Activated CD8-positive, alpha-beta memory T cell treated with anti-CD3 and anti-CD28 coated beads, Interleukin-2, amount 50 U/mL, for 1 hour (primary cell): ENCODE data around the gene CTAGE6.
"Not testable (repeated sequence)": the region's sequence is repeated elsewhere in the genome, so short reads cannot be mapped to it uniquely, and the experiment has no call there.

Source experiments
- DNase-seq: peaks from one replicate; pipeline ENCODE4 v3.0.0-alpha.2; 2020; ENCODE audit errors: extremely low read depth

CTAGE6 gene

DNA sequence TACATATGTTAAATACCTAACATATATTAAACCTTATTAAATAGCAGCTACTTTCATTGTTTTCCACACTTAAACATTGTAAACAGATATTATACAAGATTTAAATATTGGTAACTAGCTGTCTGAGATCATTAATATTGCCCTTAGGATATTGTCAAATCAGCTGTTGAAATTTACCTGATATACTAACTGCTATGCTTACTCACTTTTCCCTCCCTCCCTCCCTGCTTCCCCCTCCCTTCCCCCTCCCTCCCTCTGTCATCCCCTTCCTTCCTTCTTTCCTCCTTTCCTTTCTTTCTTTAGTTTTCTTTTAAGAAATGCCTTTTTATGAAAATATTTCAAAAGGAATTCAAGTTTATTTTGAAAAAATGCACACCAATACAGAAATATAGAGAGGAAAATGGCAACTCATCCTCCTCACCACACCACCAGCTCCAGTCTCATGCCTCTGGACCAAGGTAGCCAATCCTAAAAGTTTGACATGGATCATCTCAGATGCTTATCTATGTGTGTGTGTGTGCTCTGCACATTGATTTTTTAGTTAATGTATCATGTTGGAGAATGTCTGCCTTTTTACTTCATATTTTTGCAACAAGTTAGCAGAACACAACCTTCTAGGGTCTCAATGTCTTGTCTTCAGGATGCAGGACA is 41.8 kb downstream of the CTAGE6 start:
- not testable (repeated sequence) for DNase-seq

DNA sequence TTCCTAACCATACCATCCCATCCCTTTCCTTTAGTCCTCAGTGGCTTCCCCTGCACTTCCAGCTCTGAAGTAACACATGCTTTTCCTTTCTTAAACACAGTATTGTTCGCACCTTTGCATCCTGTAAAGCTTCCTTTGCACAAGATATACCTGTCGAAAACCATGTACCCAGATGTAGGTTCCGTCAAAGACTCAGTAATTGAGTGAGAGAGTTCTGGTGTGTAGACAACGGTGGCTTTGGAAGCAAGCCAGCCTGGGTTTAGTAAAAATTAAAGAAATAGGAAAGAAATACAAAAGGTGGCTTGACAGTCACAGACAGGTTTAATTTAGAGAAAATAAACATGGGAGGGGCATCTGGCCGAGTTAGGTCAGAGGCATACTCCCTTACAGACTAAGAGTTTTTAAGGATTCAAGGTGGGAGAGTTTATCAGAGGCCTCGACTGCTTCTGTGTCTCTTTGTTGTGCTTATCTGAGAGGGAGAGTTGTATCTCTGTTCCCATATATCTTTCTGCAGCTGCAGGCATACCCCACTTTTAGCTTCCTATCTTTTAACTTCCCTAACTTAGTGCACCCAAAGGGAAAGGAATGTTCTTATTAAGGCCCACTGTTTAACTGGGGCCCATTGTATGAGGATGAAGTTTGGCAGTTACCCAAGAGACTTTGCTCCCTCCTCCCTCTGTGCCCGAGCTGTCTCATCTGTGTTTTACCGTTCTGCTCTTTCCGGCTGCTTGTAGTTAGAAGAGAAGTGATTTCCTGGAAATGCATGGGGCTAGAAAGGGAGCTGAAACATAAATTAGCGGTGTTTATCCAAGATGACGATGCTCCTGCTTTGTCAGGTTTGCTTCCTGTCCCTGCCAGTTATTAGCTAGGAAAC is 42.7 kb downstream of the CTAGE6 start:
- DNase-seq = not testable (repeated sequence)

DNA sequence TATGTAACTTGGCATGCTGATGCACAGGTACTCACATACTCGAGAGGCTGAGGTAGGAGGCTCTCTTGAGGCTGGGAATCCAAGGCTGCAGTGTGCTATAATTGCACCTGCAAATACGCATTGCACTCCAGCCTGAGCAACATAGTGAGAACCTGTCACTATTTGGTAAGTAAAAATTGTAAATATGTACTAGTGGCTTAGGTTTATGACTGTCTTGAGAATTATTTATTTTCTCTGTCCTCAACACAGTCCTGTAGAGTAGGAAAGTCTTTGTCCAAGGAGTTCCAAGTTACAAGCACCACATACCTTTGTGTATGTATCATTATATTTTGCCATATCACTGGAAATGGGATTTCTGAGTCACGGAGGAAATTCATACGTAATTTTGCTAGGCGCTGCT is 45.1 kb downstream of the CTAGE6 start:
- not testable (repeated sequence) for DNase-seq

- not testable (repeated sequence) for DNase-seq
These were observed 45.7 kb downstream of the CTAGE6 start for GRCh38 chr7:143711727-143712324.

DNA sequence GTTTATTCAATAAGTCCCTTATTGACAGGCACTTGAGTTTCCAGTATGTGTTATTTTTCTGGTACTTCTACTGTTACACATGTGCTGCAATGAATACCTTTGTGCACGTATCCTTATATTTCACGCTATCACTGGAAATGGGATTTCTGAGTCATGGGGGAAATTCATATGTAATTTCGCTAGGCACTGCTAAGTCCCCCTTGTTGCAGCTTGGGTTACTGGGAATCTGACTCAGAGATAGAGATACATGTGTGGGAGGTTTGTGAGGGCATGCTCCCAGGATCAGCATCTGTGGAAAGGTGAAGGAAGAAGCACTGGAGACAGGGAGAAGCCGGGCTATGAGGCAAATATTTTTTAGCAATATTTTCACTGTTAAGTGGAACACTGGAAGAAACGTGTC is 47.6 kb downstream of the CTAGE6 start:
- DNase-seq = not testable (repeated sequence)
